Measurements from ENCODE around the gene GRIK3.

GRIK3 gene

GRCh38 chr1:36829066-36829465 is 205.2 kb downstream of the GRIK3 start:
- ChIA-PET POLR2A (ENCODE audit: low non-redundant PET) (no interaction called here), CTCF (no interaction called here)
- no peak for DNase-seq (ENCODE audit: low spot score)
- H3K27ac ChIP-seq = no peak overlapping the region
- no peak for TF ChIP-seq CTCF (conservative IDR thresholded peaks at IDR 0.05; ENCODE audit: low read depth)

- no peak overlapping the region for H3K27ac ChIP-seq
- ChIA-PET CTCF (no interaction called here), POLR2A (ENCODE audit: low non-redundant PET) (no interaction called here)
- DNase-seq (ENCODE audit: low spot score) = no peak
- no peak for TF ChIP-seq CTCF (conservative IDR thresholded peaks at IDR 0.05; ENCODE audit: low read depth)
Measured at GRCh38 chr1:36825226-36825625, 209.1 kb downstream of the GRIK3 start.

GRCh38 chr1:36824390-36824861 is 209.9 kb downstream of the GRIK3 start:
- no peak for TF ChIP-seq CTCF (conservative IDR thresholded peaks at IDR 0.05; ENCODE audit: low read depth)
- DNase-seq (ENCODE audit: low spot score) = no peak
- ChIA-PET POLR2A (ENCODE audit: low non-redundant PET) (no interaction called here), CTCF (no interaction called here)
- no peak overlapping the region for H3K27ac ChIP-seq

- POLR2A ChIA-PET (ENCODE audit: low non-redundant PET) = no interaction called here
- TF ChIP-seq CTCF (conservative IDR thresholded peaks at IDR 0.05; ENCODE audit: low read depth) = no peak
- no peak for DNase-seq (ENCODE audit: low spot score)
- H3K27ac ChIP-seq = no peak overlapping the region
- CTCF ChIA-PET = no interaction called here
Measured at GRCh38 chr1:36822648-36823047, 211.7 kb downstream of the GRIK3 start.

GRCh38 chr1:36821386-36821785 is 212.9 kb downstream of the GRIK3 start:
- DNase-seq (ENCODE audit: low spot score) = no peak
- CTCF ChIA-PET = interaction anchor here (0.6 kb wide), 1 partner anchor 480 kb away, joined by 6 read pairs; no protein-coding TSS in a partner anchor
- POLR2A ChIA-PET (ENCODE audit: low non-redundant PET) = no interaction called here
- no peak for TF ChIP-seq CTCF (conservative IDR thresholded peaks at IDR 0.05; ENCODE audit: low read depth)
- H3K27ac ChIP-seq = no peak overlapping the region

GRCh38 chr1:36818771-36819170 is 215.5 kb downstream of the GRIK3 start:
- TF ChIP-seq CTCF (conservative IDR thresholded peaks at IDR 0.05; ENCODE audit: low read depth) = no peak
- ChIA-PET POLR2A (ENCODE audit: low non-redundant PET) (no interaction called here), CTCF (no interaction called here)
- H3K27ac ChIP-seq = no peak overlapping the region
- DNase-seq (ENCODE audit: low spot score) = no peak

GRCh38 chr1:36816348-36816747 is 218.0 kb downstream of the GRIK3 start:
- ChIA-PET CTCF (no interaction called here), POLR2A (ENCODE audit: low non-redundant PET) (no interaction called here)
- TF ChIP-seq CTCF (conservative IDR thresholded peaks at IDR 0.05; ENCODE audit: low read depth) = no peak
- no peak for DNase-seq (ENCODE audit: low spot score)
- H3K27ac ChIP-seq = no peak overlapping the region
